NCI-H524 (cell line): ENCODE data around the gene HOATZ.
A peak's percentile ranks its signal among the peaks of the same experiment; 100 is the strongest.

Experiments
- DNase-seq, 2 experiments: peaks; one replicate each; lab custom pipeline; 2025; lab: John Stamatoyannopoulos, UW

The HOATZ gene

DNA sequence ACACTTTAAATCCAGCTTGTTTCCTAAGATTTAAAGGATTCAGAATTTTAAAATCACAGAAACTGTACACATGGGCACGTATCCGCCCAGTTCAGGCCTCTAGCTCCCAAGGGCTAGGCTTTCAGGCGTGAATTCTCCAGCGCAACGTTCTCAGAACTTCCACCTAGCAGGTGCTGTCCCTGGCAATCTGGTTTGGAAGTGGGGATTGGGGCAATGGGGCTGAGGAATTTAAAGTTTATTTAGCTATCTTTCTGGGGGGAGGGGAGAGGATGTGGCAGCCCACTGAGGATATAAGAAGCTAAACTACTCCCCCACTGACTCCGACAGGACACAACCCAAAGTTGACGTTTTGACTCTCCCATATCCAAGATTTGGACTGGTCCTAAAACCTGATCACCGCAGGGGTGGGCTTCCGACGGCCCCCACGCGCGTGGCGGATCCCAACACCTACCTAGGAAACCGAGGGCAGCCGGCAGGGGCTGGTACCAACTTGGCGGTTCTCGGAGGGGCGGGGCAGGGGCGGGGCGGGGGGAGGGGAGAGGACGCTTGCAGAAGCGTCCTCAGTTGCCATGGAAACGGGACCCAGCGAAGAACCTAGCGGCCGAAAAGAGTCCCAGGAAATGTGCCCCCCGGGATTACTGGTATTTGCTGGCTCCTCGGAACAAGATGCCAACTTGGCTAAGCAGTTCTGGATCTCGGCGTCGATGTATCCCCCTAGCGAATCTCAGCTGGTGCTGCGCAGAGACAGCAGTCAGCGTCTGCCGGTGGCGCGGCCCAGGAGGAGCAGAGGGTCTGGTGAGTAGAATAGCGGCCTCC is at the start of gene HOATZ:
Gene HOATZ (plus strand): TSS at position 563 of the 816 bp plus-strand sequence. CDS start 7 bp downstream, at position 570.
- DNase-seq: peak; percentile 36 to 54

- DNase-seq: no peak
Measured at GRCh38 chr11:111465400-111465799, 49.2 kb upstream of the HOATZ start.

DNA sequence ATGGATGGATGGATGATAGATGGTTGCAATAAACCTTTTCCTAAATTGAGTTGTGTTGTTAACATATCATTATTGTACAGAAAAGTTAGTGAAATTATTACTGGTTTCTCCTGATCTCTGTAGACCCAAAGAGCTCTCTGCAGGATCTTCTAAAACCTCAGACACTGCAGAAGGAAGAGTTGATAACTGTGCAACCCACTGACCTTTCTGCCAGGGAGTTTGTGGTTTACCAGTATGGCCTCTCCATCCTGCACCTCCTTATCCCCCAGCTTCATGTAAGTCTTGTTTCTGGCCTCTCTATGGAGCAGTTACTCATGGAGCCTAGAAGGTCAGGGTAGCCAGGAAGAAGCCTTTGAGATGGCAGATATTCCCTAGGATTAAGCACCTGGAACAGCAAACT is 48.0 kb upstream of the HOATZ start:
- no peak for DNase-seq

GRCh38 chr11:111469200-111469599 is 45.4 kb upstream of the HOATZ start:
- DNase-seq: no peak

DNA sequence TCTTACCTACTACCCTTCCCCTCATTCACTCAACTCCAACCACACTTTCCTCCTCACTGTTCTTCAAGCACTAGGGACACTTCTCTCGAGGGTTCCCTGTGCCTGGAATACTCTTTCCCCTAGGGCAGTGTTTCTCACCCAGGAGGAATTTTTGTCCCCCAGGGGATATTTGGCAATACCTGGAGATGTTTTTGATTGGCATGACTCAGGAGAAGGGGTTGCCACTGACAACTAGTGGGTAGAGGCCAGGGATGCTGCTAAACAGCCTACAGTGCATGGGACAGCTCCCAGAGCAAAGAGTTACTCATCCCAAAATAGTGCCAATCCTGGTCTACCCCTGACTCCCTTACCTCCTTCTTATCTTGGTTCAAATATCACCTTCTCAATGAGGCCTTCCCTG is 42.4 kb upstream of the HOATZ start:
- no peak for DNase-seq

GRCh38 chr11:111474432-111474831 is 40.1 kb upstream of the HOATZ start:
- DNase-seq: no peak

DNA sequence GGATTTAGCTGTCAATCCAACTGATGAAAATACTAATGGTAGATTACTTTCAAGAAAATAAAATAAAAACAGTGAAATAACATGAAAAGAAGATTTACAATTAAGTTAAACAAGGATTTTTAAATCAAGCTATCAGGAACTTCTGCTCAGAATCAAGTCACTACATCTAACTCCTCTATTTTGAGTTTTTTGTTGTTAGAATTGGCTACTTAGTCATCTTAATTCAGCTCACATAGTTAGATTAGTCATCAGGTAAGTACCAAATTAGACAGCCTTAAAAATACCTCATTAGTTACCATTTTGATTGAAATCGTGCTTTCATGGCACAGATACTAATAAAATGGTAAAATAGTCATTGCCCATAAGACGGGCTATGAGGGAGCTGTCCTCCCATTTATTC is 38.2 kb upstream of the HOATZ start:
- DNase-seq: no peak

DNA sequence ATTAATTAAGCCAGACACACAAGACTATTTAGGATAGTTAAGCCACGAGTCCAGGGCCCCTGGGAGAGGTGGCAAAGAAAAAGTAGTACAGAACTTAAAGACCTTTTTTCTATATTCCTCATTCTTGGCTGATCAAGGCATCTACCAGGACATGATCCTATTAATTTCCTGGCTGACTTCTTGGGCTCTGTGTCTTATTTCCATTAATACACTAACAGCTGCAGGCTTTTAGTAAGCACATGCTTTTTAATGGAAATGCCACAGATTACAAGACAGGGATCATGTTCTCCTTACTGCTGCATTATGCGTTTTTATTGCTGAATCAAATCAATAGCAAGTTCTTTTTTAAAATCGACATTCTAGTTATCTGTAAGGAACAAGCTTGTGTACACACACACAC is 37.6 kb upstream of the HOATZ start:
- peak in 1 of 2 experiments; percentile 45 for DNase-seq

DNA sequence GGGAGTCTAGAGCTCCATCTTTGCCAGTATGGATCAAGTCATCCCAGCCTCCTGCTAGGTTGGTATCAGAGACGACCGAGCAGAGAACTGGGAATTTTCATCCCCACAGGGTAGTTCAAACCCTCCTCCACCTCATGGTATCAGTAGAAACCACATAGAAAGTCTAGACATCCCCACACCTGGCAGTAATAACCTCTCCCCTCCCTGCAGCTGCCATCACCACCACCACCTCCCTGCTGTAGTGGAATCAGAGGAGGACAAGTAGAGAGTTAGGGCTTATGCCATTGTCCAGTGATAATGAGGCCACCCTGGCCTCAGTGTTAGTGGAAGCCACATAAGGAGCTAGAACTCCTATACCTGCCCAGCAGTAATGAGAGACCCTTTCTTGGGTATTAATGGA is 36.7 kb upstream of the HOATZ start:
- no peak for DNase-seq

GRCh38 chr11:111479666-111480065 is 34.9 kb upstream of the HOATZ start:
- DNase-seq: no peak

GRCh38 chr11:111483431-111483830 is 31.1 kb upstream of the HOATZ start:
- DNase-seq: no peak

- DNase-seq: no peak
Measured at GRCh38 chr11:111490496-111490895, 24.1 kb upstream of the HOATZ start.

- DNase-seq: no peak
Measured at GRCh38 chr11:111494040-111494439, 20.5 kb upstream of the HOATZ start.

DNA sequence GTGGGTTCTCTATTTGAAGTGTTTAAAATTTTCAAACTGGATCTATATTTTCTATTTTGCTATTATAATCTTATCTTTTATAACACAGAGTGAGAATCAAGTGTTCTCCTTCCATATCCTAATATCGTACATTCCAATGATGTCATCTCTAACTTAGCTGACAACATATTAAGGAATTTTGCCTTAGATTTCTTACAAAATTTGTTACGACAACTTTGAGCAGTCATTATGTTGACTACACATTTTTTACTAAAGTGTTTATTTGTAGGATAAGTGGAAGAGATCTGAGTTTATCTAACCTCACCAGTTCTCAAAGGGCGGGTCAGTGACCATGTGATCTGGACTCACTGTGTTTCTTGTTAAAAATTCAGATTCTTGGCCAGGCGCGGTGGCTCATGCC is 15.1 kb upstream of the HOATZ start:
- no peak for DNase-seq

DNA sequence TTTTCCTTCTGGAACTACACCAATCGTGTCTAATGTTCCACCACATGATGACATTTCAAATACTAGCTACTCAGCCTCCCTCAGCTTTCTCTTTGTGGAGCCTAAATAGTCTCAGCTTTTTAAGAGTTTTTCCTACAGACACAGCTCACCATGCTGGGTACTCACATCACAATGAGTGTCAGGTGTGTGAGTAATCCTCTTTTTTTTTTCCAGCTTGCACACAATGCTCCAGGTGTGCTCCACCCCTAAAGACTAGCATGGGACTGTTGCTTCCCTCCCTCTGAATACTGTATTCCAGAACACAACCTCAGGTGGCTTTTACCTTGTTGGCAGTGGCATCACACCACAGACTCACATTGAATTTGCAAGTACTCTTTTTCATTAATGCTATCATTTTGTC is 14.1 kb upstream of the HOATZ start:
- DNase-seq: no peak

GRCh38 chr11:111502611-111503010 is 12.0 kb upstream of the HOATZ start:
- DNase-seq: no peak

GRCh38 chr11:111510311-111510710 is 4.3 kb upstream of the HOATZ start:
- DNase-seq: no peak

DNA sequence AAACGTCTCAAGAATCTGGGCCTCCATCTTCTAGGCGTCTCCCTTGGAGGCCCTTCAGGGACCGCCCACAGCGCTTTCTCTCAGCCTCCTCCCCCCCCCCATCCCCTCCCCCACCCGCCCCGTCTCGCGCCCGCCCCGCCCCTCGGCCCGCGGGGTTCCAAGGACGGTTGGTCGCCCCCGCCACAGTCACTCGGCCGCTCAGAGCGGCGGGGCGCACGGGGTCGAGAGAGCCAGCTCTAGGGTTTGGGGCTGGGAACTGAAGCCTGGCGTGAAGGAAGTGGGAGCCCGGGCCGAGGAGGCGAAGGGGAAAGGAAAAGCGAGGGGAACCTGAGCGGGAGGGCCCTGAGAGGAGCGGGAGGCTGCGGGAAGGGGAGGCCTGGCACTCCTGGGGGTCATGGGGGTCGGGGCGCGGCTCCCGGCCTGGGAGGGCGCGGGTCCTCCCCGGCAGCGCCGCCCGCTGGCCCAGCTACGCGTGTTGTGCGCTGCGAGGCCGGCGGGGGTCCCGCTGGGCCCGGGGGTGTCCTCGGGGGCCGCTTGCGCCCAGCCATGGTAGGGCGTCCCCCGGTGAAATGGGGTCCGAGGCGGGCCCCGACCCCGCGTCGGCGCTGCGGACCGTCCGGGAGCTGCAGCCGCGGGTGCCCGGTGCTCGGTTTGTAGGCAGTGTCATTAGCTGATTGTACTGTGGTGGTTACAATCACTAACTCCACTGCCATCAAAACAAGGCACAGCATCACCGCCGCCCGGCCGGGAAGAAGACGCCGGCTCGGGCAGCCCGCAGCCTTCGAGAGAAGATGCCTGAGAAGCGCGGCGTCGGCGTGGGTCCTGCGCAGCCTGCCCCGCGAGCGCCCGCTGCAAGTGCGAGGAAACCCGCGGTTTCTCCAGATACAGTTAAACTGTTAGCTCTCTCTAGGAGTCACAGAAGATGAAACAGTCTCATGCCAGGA is 2.0 kb upstream of the HOATZ start, which contains the start of gene BTG4:
Gene BTG4 (minus strand): TSS at position 91 of the 944 bp plus-strand sequence. CDS start 13,610 bp downstream, outside the sequence.
- DNase-seq: peak in 1 of 2 experiments; percentile 43

DNA sequence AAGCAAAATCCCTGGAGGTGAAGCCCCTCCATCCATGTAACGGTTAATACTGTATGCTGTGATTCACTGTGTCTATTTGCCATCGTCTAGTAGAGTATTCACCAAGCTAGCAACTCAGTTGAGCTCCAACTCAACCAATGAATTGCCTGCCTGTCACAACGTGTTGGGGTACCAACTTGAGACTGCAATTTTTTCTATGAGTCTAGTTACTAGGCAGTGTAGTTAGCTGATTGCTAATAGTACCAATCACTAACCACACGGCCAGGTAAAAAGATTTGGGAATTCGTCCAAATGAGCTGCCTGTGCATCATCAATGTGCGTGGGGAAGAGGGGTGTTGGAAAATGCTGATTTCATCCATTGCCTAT is 1.4 kb upstream of the HOATZ start:
- no peak for DNase-seq

DNA sequence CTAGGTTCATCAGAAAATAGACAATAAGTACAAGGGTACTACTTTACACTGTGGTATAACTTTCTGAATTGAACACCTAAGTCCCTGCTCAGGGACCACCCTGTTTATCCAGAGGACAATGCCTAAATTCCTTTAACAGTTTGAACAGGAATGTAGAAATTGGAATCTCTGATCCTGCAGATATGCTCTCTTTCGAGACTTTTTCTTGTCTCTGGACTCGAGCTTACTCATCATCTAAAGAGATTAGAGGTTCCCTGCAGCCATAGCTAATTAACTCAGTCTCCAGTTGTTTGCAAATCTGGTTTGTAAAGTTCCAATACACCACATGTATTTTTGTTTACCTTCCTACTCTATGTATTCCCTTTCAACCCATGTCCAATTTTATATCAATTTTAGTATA is 1.0 kb downstream of the HOATZ start:
- no peak for DNase-seq

GRCh38 chr11:111518668-111519067 is 4.1 kb downstream of the HOATZ start:
- no peak for DNase-seq

- DNase-seq: no peak
Measured at GRCh38 chr11:111520560-111520959, 6.0 kb downstream of the HOATZ start.

- no peak for DNase-seq
Measured at GRCh38 chr11:111521135-111521534, 6.6 kb downstream of the HOATZ start.
